Stimulated activated CD4-positive, alpha-beta T cell treated with anti-CD3 and anti-CD28 coated beads, TNF-alpha, amount 100 ng/mL, for 48 hours (primary cell): ENCODE measurements around the gene CLIP1.
"Not testable (repeated sequence)": the region's sequence is repeated elsewhere in the genome, so short reads cannot be mapped to it uniquely, and the experiment has no call there.

Experiments used
- DNase-seq, 3 donors: peaks; one replicate each; pipeline ENCODE4 v3.0.0-alpha.2; 2020; ENCODE audit warnings: low read depth in 3 of 3

Gene CLIP1

DNA sequence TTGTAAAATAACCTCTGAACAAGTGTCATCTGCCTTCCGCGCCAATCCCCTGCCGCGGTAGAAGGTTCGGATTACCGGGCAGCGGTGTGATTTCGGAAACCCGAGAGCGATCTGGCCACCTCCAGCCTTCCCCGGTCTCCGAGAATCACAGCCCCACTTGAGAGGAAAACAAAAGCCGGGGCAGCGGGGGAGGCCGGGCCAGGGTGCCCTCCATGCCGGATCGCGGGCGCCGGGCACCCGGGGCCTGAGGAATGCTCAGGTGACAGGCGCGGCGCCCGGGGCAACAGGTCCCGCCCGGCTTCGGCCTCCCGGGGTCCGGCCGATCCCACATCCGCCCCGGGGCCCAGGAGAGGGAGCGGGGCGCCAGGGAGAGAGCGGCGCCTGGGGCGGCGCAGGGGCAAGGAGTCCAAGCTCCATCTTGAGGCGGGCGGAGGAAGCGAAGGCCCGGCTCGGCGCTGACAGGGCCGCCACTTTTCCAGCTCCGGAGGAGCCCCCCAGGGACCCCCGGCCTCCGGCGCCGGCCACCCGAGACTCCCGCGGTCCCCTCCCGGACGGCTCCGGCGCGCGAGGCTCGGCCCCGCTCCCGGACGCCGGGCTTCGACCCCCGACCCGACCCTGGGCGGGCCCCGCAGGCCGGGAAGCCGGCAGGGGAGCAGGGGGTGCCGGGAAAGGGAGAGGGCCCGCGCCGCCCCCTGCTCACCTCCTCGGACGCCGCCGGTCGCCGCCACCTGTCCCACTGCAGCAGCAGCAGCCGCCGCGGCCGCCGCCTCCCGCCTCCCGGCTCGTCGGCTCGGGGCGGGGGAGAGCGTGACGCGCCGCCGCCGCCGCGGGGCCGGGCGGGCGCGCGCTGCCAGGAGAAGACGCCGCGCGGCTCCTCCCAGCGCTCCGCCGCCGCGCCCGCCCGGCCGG, at the start of gene CLIP1:
TSS of gene CLIP1 (minus strand) at position 849 of the 909 bp plus-strand sequence. CDS start 42,217 bp downstream, outside the sequence.
- peak in 2 of 3 donors; percentile 32 to 47 for DNase-seq

GRCh38 chr12:122471324-122472226, 49.1 kb upstream of the CLIP1 start:
- no peak for DNase-seq

DNA sequence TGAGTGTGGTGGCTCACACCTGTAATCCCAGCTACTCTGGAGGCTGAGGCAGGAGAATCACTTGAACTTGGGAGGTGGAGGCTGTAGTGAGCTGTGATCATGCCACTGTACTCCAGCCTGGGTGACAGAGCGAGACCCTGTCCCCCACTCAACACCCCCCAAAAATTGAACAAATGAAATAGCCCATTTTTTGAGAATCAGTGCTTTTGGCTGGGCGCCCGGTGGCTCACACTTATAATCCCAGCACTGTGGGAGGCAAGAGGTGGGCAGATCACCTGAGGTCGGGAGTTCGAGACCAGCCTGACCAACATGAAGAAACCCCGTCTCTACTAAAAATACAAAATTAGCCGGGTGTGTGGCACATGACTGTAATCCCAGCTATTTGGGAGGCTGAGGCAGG, 48.1 kb upstream of the CLIP1 start:
- DNase-seq, result not testable (repeated sequence)

- not testable (repeated sequence) for DNase-seq
Observed at GRCh38 chr12:122469856-122470255, 47.4 kb upstream of the CLIP1 start.

- no peak for DNase-seq
Observed at GRCh38 chr12:122467983-122468382, 45.5 kb upstream of the CLIP1 start.

- DNase-seq, result not testable (repeated sequence)
Observed at GRCh38 chr12:122464317-122465042, 42.0 kb upstream of the CLIP1 start.

DNA sequence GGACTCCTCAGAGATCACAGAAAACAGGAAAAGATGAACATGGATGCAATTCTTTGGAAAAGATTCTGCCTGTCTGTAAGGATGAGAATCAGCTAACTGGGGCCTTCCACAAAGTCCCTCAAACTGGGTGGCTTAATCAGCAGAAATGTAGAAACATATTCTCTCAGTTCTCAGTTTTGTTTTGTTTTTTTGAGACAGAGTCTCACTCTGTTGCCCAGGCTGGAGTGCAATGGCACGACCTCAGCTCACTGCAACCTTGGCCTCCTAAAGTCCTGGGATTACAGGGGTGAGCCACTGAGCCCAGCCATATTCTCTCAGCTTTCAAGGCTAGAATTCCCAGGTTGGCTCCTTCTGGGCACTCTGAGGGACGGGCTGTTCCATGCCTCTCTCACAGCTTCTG, 38.2 kb upstream of the CLIP1 start:
- no peak for DNase-seq

GRCh38 chr12:122460061-122460460, 37.6 kb upstream of the CLIP1 start:
- DNase-seq, result no peak

DNA sequence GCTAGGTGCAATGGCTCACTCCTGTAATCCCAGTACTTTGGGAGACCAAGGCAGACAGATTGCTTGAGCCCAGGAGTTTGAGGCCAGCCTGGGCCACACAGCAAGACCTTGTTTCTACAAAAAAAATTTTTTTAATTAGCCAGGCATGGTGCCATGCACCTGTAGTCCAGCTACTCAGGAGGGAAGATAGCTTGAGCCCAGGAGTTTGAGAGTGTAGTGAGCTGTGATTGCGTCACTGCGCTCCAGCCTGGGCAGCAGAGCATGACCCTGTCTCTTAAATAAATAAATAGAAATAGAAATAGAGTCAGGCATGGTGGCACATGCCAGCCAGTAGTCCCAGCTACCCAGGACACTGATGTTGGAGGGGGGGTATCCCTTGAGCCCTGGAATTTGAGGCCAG, 36.7 kb upstream of the CLIP1 start:
- DNase-seq, result no peak

DNA sequence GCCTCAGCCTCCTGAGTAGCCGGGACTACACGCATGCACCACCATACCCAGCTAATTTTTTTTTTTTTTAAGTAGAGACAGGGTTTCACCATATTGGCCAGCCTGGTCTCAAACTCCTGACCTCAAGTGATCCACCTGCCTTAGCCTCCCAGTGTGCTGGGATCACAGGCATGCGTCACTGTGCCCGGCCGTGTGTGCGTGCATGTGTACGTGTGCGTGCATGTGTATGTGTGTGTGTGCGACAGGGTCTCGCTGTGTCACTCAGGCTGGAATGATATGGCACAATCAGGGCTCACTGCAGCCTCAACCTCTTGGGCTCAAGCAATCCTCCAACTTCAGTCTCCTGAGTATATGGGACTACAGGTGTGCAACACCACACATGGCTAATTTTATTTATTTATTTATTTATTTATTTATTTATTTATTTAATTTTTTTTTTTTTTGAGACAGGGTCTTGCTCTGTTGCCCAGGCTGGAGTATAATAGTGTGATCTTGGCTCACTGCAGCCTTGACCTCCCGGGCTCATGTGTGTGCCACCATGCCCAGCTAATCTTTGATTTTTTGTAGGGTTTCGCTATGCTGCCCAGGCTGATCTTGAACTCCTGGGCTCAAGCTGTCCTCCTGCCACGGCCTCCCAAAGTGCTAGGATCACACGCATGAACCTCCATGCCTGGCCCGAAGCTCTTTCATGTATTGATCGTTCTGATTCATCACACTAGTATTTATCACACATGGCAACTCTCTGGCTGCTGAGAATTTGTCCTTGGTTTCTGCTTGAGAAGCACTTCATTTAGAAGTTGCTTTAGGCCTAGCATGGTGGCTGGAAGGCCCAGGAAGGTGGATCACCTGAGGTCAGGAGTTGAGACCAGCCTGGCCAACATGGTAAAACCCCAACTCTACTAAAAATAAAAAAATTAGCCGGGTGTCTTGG, 35.9 kb upstream of the CLIP1 start:
- DNase-seq, result no peak

GRCh38 chr12:122457627-122458026, 35.2 kb upstream of the CLIP1 start:
- no peak for DNase-seq

GRCh38 chr12:122454739-122455138, 32.3 kb upstream of the CLIP1 start:
- DNase-seq, result no peak

DNA sequence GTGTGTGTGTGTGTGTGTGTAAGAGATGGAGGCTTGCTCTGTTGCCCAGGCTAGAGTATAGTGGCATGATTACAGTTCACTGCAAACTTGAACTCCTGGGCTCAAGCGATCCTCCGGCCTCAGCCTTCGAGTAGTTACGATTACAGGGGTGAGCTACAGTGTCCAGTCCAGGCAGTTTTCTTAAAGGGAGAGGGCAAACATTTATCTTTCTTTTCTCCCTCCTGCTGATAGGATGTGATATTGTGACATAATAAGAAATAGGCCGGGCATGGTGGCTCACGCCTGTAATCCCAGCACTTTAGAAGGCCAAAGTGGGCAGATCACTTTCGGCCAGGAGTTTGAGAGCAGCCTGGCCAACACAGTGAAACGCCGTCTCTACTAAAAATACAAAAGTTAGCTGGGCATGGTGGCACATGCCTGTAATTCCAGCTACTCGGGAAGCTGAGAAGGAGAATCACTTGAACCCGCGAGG, 31.8 kb upstream of the CLIP1 start:
- no peak for DNase-seq

DNA sequence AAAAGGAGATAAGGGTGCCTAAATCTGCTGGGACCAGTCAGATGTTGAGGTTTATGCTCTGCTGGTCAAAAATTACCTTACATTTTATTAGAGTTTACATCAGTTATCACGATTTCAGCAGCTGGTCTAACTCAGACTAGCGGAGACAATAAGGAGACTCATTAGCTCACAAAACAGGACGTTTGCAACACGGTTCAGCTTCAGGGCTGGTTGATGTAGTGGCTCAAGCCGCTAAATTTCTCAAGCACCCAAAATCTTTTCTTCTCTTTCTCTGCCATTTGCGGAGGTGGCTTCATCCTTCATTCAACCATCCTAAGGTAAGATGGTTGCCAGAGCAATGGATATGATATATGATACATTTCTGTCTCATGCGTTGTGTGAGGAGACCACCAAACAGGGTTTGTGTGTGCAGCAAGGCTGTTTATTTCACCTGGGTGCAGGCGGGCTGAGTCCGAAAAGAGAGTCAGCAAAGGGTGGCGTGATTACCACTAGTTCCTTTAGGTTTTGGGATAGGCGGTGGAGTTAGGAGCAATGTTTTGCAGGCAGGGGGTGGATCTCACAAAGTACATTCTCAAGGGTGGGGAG, 30.3 kb upstream of the CLIP1 start:
- no peak for DNase-seq

DNA sequence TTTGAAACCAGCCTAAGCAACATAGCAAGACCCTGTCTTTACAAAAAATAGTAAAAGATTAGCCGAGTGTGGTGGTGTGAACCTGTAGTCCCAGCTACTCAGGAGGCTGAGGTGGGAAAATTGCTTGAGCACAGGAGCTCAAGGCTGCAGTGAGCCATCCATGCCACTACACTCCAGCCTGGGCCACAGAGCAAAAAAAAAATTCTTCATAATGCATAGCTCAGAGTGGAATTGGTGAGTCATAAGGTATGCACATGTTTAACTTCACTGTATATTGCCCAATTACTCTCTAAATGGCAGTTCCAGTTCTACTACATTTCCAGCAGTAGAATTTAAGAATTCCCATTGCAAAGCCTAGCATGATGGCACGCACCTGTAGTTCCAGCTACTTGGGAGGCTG, 26.8 kb upstream of the CLIP1 start:
- peak in 1 of 3 donors; percentile 12 for DNase-seq

DNA sequence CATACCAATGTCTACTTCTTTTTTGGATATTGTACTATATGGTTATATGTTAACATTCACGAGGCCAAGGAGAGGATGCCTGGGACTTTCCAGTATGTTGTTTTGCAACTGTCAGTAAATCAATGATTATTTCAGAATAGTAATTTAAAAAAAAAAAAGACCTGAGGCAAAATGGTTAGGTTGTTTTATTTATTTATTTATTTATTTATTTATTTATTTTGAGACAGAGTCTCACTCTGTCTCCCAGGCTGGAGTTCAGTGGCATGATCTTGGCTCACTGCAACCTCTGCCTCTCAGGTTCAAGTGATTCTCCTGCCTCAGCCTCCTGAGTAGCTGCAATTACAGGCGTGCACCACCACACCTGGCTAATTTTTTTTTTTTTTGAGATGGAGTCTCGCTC, 25.4 kb upstream of the CLIP1 start:
- DNase-seq, result not testable (repeated sequence)

- not testable (repeated sequence) for DNase-seq
Observed at GRCh38 chr12:122446390-122446789, 23.9 kb upstream of the CLIP1 start.

- not testable (repeated sequence) for DNase-seq
Observed at GRCh38 chr12:122444071-122444470, 21.6 kb upstream of the CLIP1 start.

DNA sequence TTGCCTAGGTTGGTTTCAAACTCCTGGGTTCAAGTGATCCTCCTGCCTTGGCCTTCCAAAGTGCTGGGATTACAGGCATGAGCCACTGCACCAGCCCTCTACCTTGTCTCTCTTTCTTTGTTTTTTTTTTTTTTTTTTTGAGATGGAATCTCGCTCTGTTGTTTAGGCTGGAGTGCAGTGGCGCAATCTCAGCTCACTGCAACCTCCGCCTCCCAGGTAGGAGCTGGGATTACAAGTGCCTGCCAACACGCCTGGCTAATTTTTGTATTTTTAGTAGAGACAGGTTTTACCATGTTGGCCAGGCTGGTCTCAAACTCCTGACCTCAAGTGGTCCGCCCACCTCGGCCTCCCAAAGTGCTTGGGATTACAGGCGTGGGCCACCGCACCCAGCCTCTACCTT, 16.4 kb upstream of the CLIP1 start:
- DNase-seq, result not testable (repeated sequence)

DNA sequence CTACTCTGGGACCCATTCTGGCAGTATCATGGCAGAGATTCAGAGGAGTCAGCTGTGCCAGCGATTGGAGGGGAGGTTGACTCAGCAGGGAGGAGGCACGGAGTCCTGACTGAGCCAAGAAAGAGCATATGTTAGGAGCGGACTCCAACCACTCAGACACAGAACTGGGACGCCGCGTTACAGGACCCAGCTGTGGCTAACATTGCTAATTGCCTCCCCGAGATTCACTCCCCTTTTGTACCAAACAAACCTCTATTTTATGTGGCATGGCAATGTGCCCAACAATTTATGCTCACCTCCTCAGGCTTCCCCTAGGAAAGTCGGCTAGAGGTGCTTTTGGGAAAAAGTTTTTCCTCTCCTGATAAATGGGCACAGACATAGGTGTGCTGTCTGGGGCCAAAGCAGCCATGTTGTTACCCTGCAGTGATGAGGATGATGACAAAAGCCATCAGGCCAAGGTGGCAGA, 15.2 kb upstream of the CLIP1 start:
- DNase-seq, result no peak
